NCI-H82 treated with DMSO at 0.1 percent for 48 hours (cell line): ENCODE measurements around the gene RCC1.
A peak's percentile ranks its signal among the peaks of the same experiment; 100 is the strongest.
"Not testable (repeated sequence)": the region's sequence is repeated elsewhere in the genome, so short reads cannot be mapped to it uniquely, and the experiment has no call there.

Source experiments
- DNase-seq: peaks from one replicate; lab custom pipeline; 2025; ENCODE audit not compliant: unreplicated experiment; lab: John Stamatoyannopoulos, UW

The RCC1 gene

GRCh38 chr1:28505406-28506187, at the start of gene RCC1:
Gene RCC1, plus strand, starts transcription at chr1:28506043. Its CDS starts 23,824 bp downstream, at chr1:28529867.
- DNase-seq: peak; percentile 96

GRCh38 chr1:28456078-28456477, 49.8 kb upstream of the RCC1 start:
- no peak for DNase-seq

- no peak for DNase-seq
These were observed 48.2 kb upstream of the RCC1 start for GRCh38 chr1:28457678-28458077.

GRCh38 chr1:28458237-28459228, 47.3 kb upstream of the RCC1 start:
- no peak for DNase-seq

- no peak for DNase-seq
These were observed 39.5 kb upstream of the RCC1 start for GRCh38 chr1:28466226-28466778.

- no peak for DNase-seq
These were observed 35.7 kb upstream of the RCC1 start for GRCh38 chr1:28470146-28470545.

- DNase-seq: not testable (repeated sequence)
These were observed 26.3 kb upstream of the RCC1 start for GRCh38 chr1:28479497-28479896.

- DNase-seq: no peak
These were observed 25.5 kb upstream of the RCC1 start for GRCh38 chr1:28480308-28480707.

GRCh38 chr1:28482138-28482537, 23.7 kb upstream of the RCC1 start:
- DNase-seq: no peak

GRCh38 chr1:28482702-28483101, 23.1 kb upstream of the RCC1 start:
- DNase-seq: no peak

- DNase-seq: no peak
These were observed 11.1 kb upstream of the RCC1 start for GRCh38 chr1:28494737-28495136.

- no peak for DNase-seq
These were observed 6.3 kb upstream of the RCC1 start for GRCh38 chr1:28499553-28499952.

- no peak for DNase-seq
These were observed 3.9 kb upstream of the RCC1 start for GRCh38 chr1:28501925-28502324.

GRCh38 chr1:28503117-28503516, 2.7 kb upstream of the RCC1 start:
- no peak for DNase-seq

- no peak for DNase-seq
These were observed 1.0 kb downstream of the RCC1 start for GRCh38 chr1:28506907-28507246.

GRCh38 chr1:28507247-28507645, 1.4 kb downstream of the RCC1 start:
- no peak for DNase-seq

GRCh38 chr1:28507646-28508434, 2.0 kb downstream of the RCC1 start:
- no peak for DNase-seq

- peak; percentile 71 for DNase-seq
These were observed 2.6 kb downstream of the RCC1 start for GRCh38 chr1:28508435-28508754.

- DNase-seq: no peak
These were observed 3.9 kb downstream of the RCC1 start for GRCh38 chr1:28509705-28510272.

- peak; percentile 64 for DNase-seq
These were observed 4.6 kb downstream of the RCC1 start for GRCh38 chr1:28510273-28510969.
